Endometrium (tissue), 2 donors: Measurements from ENCODE around the gene MAGEA8.
"Not testable (repeated sequence)": the region's sequence is repeated elsewhere in the genome, so short reads cannot be mapped to it uniquely, and the experiment has no call there.

Experiments
- FAIRE-seq: peaks from 2 replicates; lab custom pipeline; 2012; peaks lifted over from hg19 to GRCh38; lab: Jason Lieb, UNC
- donor health status: control.
- donor health status: control.

Gene MAGEA8, protein sequence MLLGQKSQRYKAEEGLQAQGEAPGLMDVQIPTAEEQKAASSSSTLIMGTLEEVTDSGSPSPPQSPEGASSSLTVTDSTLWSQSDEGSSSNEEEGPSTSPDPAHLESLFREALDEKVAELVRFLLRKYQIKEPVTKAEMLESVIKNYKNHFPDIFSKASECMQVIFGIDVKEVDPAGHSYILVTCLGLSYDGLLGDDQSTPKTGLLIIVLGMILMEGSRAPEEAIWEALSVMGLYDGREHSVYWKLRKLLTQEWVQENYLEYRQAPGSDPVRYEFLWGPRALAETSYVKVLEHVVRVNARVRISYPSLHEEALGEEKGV

DNA sequence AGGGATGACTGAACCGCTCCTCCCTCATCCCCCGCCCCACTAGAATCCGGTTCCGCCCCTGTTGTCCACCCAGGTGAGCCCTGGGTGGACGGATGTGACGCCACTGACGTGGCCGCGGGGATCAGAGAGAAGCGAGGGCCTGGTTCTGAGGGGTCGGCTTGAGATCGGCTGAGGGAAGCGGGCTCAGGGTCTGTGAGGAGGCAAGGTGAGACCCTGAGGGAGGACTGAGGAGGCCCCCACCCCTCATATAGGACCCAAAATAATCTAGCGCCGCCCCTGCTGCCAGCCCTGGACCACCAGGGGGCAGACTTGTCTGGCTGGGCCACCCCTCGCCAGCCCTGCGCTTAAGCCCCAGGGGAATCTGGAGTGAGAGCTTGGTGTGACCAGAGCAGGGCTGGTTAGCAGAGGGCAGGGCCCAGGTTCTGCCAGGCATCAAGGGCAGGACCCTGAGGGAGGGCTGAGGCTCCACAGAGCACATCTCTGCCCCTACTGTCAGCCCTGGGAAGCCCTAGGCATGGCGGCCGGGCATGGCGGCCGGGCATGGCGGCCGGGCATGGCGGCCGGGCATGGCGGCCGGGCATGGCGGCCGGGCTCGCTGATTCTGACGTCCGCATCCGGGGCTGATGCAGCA is at the start of gene MAGEA8:
Gene MAGEA8 (plus strand): TSS at position 103 of the 631 bp plus-strand sequence. CDS start 3,090 bp downstream, outside the sequence.
- no peak for FAIRE-seq

DNA sequence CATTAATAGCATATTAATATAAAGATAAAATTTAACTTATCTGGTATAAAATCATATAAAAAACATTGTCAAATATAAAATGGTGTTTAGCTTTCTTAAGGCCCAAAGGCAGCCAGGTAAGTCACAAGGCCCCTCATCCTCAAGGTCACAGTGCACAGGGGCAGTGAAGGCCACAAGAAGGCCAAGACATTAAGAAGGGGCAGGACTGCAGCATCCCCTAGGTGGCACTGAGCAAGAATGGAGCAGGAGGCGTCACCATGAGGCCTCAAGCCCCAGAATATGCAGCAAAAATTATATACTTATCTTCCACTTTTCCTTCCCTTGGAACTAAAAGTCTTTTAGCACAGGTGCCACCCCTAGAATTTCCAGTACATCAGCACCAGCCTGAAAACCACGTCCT is 49.5 kb upstream of the MAGEA8 start:
- no peak for FAIRE-seq

DNA sequence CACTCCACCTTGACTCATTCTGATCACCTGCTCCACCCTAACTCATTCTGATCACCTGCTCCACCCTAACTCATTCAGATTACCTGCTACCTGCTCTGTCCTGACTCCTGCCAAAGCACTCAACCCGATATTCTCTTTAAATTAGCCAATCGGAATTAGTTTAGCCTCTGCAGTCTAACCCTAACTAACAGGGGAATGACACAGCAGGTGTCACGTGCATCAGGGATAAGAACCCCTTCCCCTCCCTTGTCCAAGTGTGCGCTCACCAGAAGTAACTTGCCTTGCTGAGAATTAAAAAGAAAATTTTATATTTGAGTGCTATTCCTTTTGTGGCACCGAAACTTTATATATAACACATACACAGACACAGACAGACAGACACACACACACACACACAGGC is 44.3 kb upstream of the MAGEA8 start:
- not testable (repeated sequence) for FAIRE-seq

DNA sequence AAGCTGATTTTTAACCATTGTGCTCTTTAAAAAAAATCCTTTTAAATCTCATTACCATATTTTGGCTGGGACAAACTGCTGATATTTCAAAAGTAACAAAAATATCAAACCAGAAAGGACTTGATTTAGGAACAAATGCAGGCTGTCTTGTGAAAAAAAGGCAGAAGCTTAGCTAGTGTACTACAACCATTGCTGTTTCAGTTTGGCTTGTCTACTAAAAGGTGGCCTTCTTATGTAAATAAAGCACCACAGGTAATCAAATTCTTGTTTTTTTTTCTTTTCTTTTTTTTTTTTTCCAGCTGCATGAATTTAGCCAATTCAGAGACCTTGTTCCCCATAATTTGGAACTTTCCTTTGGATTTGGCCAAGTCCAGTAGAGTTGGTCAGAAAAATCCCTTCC is 43.8 kb upstream of the MAGEA8 start:
- FAIRE-seq: no peak

DNA sequence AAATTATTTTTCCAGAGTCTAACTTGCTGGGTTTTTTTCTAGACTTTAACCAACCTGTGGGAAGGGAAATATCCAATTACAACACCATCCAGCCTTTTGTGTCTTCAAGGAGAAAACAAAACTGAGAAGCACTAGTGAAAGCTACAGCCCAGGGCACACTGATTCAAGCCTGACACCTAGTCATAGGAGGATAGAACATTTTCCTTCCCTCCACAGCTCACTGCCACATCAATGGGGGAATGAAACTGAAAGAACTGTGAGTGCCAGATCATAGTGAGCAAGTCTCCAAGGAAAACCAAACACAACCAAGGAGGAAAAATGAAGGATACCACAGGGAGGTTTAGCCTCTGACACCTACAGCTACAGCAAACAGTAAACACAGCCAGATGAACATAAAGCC is 43.3 kb upstream of the MAGEA8 start:
- no peak for FAIRE-seq

DNA sequence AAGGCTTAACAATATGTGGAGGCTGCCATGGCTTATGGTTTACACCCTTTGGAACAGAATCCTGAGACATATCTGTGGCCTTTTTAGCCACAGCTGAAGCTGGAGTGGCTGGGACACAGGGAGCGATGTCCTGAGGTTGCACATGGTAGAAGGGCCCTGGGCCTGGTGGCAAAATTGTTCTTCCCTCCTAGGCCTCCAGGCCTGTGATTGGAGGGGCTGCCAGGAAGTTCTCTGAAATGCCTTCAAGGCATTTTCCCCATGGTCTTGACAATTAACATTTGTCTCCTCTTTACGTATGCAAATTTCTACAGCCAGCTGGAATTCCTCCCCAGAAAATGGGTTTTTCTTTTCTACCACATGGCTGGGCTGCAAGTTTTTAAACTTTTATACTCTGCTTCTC is 39.1 kb upstream of the MAGEA8 start:
- no peak for FAIRE-seq

DNA sequence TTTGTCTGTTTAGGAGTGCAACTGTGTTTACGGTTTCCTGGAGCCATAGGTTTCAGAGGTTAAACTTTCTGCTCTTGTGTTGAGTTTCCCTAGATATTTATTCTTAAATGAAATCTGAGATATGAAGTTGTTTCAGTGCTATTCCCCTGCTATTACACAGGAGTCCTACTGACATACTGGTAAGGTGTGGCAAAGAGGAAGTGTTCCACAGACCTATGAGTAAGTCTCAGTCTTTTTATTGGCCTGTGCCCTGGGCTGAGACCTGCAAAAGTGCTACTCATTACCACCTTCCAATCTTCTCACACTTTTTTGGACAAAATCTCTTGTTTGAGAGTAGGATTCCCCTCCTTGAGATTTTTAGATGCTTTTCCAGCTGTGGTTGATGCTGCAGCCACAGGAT is 35.6 kb upstream of the MAGEA8 start:
- FAIRE-seq: no peak

DNA sequence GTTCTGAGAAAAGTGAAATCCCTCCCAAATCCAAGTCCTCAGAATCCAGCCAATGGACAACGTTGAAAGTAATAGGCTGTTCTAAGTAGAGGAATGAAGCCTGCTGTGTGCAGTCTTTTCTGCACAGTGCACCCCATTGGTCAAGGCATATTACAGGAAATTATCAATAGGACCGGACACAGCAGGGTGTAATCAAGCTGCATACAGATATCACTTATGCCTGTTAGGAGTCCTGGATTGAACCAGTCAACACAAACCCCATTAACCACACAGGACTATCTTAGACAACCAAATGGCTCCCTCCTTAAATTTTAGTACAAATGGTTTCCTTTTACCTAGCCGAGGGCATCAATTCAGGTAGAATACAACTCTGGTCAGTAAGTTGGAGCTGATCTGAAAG is 34.2 kb upstream of the MAGEA8 start:
- no peak for FAIRE-seq

DNA sequence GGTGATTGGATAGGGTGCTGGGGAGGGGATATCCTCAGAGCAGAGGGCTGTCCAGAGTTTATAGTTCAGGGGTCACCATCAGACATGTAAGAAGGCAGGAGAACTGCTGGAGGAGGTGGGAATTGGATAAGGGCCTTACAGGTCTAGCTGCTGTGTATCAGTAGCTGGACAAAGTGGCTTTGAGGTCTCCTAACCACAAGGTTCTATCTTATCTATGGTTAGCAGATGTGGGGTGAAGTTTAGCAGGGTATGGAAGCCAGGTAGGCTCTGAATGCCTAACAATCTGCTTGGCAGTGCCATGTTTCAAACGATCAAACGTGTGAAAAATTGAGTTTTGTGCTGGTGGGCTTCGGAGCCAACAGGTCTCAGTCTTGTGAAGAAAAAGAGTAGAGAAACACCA is 32.1 kb upstream of the MAGEA8 start:
- FAIRE-seq: no peak

DNA sequence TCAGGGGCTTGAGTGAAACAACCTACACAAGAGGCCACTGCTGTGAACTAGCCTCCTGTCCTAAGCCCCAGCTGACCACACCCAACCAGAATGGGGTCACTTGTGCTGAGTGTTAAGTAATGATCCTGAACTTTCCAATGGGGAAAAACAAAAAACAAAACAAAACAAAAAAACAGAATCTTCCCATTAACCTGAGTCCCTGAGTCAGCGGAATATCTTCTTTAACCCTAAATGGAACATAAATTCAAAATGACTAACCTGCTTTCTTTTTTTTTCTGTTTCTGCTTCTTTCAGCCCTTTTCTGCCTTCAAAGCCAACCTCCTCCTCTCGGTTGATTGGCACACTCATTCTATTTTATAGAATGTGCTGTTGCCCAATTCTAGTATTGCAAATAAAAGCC is 31.2 kb upstream of the MAGEA8 start:
- no peak for FAIRE-seq

DNA sequence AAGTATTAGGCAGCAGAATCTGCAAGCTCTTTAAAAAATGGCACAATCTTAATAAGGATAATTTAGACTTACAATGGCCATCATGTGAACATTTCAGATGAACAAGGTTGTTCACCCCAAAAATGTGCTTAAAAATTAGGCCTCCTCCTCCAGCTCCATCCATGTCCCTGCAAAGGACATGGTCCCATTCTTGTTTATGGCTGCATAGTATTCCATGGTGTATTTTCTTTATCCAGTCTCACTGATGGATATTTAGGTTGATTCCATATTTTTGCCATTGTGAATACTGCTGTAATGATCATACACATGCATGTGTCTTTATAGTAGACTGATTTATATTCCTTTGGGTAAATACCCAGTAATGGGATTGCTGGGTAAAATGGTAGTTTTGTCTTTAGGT is 29.1 kb upstream of the MAGEA8 start:
- no peak for FAIRE-seq

DNA sequence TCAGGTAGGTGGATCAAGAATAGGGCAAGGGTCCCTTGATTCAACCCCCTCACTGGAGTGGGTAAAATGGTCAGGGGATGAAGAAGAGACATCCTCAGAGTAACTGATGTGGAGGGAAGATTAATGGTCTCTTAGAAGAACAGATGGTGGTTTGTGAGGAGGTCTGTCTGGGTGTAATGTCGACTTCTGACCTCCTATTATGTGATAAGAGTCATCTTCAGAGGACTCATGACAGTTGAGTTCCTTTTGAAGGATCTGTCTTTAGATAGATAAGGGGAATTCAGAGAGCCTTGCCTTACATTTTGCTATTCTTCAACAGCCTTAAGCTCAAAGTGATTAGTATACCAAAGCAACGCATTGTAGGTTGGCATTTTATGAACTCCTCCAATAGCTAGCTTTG is 27.1 kb upstream of the MAGEA8 start:
- FAIRE-seq: no peak

DNA sequence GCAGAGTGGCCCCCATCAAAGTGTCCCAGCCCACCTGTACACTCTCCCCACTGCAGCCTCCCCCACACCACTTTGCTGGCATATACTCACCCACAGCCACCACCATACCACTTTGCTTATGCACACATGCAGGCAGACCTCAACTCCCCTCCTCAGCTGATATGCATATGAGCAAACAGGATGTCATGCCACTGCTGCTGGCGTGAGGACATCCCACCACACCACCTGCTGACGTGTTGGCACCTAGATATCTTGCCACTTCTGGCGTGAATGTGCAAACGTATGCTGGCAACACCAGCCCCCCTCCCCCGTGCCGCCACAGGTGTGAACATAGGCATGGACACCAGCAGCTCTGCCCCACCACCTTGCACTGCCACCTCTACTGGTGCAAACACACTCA is 22.4 kb upstream of the MAGEA8 start:
- no peak for FAIRE-seq

DNA sequence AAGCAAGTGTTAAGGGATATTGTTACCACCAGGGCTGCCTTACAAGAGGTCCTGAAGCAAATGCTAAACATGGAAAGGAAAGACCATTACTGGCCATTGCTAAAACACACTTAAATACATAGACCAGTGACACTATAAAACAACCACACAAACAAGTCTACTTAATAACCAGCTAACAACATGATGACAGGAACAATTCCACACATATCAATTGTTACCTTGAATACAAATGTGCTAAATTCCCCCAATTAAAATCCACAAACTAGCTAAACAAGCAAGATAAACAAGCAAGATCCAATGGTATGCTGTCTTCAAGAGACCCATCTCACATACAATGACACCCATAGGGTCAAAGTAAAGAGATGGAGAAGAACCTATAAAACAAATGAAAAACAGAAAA is 20.5 kb upstream of the MAGEA8 start:
- FAIRE-seq: no peak

DNA sequence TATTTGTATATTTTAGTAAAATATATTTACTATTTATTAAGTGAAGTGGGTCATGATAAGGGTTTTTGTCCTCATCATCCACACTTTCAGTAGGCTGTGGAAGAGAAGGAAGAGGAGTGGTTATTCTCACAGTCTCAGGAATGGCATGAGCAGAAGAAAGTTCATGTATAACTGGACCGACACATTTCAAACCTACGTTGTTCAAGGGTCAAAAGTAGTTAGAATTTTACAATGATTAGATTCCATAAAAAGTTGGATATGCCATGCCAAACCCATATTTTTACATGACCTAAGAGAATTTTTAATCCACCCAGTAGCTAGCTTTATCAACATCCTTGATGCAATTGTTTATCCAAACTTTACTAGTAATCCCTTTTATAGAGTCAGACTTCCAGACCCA is 15.6 kb upstream of the MAGEA8 start:
- no peak for FAIRE-seq

DNA sequence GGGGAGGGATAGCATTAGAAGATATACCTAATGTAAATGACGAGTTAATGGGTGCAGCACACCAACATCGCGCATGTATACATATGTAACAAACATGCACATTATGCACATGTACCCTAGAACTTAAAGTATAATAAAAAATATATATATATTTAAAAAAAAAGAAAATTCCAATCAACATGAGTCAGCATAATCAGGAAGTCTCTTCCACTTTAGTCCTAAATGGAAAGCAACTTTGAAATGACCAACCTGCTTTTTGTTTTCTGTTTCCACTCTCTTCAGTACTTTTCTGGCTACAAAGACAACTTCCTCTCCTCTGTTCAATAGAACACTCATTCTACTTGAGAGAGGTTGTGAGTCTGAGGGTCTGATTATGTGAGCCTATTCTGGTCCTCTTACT is 13.5 kb upstream of the MAGEA8 start:
- no peak for FAIRE-seq

DNA sequence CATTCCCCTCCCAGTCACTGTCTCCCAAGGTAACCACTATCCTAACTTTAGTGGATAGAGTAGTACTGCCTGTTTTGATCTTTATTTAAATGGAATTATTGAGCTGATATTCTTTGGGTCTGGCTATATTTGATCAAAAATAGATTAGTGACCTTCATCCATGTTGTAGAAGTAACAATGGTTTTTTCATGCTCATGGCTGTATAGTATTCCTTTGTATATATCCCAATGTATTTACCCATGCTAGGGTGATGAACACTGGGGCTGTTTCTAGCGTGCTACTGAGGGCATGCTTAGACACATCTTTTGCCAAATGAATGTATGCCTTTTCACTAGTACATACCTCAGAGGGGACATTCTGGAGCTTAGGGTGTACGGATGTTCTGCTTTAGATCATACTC is 10.1 kb upstream of the MAGEA8 start:
- FAIRE-seq: no peak

DNA sequence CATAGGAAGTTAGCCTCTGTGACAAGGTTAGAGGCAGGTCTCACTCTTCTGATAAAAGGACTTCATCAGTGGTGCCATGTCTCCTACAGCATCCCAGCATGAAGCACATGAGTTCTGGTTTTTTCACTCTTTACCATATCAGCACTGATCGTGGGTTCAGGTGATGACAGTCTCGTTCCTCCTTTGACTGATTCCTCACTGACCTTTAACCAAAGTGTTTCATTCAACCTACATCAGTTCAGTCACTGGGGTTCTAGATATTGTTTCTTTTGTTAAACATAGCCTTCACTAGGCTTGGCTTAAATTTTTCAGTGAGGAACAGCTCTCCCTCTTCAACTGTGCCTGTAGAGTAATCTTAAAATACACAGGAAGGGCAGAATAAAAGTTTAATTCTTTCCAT is 9.6 kb upstream of the MAGEA8 start:
- no peak for FAIRE-seq

DNA sequence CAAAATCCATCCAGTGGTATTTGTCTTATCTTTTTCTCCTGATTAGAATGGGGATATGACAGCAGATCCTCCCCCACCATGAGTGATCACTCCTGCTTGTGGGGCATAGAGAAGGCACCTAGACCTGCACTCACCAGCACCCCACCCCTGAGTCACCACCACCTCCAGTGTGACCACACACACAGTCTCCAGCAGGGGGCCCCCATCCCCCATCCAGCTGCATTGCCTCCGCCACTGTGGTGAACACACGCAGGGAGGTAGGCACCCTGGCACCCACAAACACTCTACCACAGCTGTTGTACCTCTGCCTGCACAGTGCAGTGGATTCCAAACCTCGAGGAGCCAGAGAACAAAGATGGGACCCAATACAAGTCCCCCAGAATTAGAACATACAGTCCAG is 9.0 kb upstream of the MAGEA8 start:
- FAIRE-seq: no peak

DNA sequence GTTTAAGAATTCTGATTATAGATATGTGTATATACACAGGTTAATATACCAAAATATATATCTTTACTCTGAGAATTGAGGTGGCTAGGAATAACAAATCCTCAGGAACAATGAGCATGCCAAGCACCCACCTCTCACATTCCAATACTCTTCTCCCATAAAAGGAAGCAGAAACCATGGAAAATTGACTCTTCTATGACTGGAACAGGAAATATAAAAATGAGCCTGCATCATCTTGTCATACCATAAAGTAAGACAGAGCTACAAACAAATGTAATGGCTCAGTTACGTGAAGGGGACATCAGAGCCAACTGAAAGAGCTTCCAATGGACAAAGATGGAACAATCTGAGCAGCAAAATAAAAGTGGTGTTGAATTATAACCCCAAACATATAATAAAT is 3.8 kb upstream of the MAGEA8 start:
- no peak for FAIRE-seq

DNA sequence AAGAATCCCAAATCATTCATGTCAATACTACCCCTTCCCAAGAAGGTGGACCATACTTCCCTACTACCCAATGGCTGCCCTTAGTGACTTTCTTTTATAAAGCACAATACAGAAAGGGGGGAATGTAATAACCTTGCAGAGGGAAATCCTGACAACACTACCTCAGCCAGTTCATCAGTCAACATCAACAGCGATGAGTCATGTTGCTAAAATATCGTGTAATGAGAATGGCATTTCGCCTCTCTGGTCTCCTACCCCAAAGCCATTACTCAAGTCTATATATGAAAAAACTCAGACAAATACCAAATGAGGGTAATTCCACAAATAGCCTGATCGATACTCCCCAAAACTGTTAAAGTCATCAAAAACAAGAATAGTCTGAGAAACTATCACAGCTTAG is 3.3 kb upstream of the MAGEA8 start:
- FAIRE-seq: no peak

DNA sequence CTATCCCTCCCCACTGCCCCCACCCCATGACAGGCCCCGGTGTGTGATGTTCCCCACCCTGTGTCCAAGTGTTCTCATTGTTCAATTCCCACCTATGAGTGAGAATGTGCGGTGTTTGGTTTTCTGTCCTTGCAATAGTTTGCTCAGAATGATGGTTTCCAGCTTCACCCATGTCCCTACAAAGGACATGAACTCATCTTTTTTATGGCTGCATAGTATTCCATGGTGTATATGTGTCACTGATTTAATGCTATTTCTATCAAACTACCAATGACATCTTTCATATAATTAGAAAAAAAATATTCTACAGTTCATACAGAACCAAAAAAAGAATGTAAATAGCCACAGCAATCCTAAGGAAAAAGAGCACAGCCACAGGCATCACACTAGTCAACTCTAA is 9.8 kb downstream of the MAGEA8 start:
- not testable (repeated sequence) for FAIRE-seq

DNA sequence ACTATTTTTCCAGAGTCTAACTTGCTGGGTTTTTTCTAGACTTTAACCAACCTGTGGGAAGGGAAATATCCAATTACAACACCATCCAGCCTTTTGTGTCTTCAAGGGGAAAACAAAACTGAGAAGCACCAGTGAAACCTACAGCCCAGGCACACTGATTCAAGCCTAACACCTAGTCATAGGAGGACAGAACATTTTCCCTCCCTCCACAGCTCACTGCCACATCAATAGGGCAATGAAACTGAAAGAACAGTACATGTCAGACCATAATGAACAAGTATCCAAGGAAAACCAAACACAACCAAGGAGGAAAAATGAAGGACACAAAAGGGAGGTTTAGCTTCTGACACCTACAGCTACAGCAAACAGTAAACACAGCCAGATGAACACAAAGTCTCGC is 17.6 kb downstream of the MAGEA8 start:
- FAIRE-seq: no peak
